GM19467 (cell line): ENCODE measurements around the gene SYMPK.
"Not testable (repeated sequence)": the region's sequence is repeated elsewhere in the genome, so short reads cannot be mapped to it uniquely, and the experiment has no call there.

Experiments
- ATAC-seq: cut with Tn5 transposase; IDR thresholded peaks from one replicate; pipeline ENCODE4 v1.9.1; 2021; ENCODE audit warnings: mild to moderate bottlenecking, moderate library complexity; ENCODE audit not compliant: unreplicated experiment

Gene SYMPK

DNA sequence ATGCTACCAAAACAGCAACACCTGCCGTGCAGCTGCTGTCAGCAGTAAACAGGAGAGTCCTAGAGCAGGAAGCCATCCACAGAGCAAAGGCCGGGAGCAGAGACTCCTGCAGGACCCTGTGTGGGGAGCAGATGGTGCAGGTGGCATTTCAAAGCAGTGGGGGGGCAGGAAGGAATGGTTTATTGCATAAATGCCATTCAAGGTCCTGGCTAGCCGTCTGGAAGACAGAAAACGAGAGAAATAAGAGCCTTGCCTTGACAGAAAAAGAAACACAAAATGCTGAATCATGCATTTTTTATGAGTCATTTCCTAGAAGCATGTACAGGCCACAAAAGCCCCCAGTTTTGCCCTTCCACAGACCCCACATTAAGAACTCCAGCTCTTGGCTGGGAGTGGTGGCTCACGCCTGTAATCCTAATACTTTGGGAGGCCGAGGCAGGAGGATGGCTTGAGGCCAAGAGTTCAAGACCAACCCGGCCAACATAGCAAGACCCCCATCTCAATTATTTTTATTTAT lies 53.2 kb downstream of the SYMPK start:
- ATAC-seq, result no peak

DNA sequence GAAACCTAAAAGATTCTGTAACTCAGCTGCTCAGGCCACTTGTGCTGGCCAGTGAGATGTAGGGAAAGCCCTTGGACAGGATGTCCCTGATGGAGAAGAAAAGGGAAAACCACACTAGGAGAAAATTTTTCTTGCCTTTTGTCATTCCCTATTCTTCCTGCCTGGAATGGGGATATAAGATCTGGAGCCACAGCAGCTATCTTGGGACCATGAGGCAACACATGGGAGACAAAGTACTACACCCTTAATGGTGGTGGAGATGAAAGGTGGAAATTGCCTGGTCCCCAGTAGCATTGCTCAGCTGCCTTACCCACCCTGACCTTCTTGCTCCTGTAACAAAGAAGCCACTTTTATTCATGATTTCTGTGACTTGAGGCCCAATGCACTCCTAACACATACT lies 57.2 kb downstream of the SYMPK start:
- ATAC-seq, result no peak

DNA sequence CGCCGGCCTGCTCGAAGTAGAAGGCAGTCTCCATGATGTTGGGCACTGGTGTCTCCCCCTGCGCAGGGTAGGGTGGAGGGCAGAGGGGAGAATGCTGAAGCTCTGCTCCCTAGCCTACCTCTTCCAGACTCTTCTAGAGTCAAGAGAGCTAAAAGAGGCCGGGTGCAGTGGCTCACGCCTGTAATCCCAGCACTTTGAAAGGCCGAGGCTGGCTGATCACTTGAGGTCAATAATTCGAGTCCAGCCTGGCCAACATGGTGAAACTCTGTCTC lies 58.1 kb downstream of the SYMPK start:
- ATAC-seq, result no peak

DNA sequence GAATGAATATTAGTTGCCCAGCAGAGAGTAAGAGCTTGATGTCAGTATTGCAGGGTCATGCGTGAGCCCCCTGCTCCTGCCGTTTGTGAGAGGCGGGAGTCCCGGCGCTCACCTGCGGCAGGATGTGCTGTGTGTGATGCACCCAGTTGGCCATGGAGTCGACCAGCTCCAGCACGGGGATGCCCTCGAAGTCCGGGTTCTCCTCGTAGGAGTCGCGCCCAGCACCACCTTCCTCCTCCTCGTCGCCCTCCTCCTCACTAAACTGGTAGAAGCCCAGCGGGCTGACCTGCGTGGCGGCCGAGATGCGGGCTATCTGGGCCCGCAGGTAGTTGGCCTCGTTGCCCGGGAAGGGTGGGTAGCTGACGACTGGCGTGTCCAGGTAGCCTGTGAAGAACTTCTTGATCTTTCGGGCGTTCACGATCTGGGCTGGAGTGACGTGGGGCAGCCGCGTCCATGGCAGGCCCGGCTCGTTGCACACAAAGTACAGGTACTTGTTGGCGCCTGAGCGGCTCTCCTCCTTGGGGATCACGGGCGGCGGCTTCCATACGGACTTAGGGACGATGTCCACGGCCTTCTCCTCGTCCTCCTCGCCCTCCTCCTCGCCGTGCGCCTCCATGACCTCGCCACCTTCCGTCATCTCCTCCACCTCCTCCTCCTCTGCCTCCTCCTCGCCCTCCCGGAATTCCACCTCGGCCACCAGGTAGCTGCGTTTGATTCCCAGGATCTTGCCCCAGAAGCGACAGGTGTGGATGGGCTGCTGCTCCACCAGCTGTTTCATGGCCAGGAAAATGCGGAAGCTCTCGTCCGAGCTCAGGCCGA lies 58.6 kb downstream of the SYMPK start:
- ATAC-seq, result no peak

DNA sequence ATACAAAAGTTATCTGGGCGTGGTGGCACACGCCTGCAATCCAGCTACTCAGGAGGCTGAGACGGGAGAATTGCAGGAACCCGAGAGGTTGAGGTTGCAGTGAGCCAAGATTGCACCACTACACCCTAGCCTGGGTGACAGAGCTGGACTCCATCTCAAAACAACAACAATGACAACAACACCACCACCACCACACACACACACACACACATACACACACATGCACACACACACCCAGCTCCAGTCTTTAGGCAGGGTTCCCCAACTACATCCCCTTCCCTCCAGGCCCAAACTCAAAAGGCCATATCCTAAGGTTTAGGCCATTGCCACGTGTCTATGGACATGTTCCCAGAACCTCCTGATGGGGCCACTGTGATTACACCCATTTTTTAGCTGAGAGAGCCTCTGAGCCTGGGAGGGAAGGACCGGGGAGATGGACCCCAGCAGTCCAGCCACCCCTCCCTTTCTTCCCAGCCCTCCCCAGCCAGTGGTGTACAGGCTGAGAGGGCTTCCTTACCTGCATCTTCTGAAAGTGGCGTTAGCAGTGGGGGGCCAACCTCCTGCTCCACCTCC lies 61.3 kb downstream of the SYMPK start:
- ATAC-seq, result no peak

DNA sequence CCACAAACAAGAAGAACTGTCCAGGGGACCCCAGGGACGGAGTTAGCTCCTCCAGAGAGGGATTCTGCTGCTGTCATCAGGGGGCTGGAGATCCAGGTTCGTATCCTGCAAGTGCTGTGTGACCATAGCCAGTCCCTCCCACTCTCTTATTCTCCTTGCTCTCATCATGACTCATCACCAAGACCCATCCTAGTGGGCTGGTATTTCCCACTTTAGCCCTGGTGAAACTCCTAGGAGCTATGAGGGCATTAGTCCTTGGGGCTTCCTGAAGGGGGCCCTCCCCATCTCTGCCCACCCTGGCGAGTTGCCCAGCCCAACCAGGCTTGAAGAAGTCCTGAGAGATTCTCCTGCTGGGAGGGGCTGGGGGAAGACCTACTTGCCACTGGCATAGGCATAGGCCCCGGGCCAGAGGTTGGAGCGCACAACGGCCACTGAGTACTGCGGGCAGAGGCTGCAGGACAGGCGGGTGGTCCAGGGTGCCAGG lies 62.8 kb downstream of the SYMPK start:
- ATAC-seq, result no peak

DNA sequence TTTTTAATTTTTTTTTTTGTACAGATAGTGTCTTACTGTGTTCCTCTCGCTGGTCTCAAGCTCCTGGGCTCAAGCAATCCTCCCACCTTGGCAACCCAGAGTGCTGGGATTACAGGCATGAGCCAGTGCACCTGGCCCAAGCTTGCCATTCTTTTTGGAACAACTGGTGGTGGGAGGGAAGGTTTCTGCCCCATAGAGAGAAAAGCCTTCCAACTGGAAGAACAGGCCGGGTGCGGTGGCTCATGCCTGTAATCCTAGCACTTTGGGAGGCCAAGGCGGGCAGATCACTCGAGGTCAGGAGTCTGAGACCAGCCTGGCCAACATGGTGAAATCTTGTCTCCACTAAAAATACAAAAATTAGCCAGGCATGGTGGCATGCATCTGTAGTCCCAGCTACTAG lies 63.4 kb downstream of the SYMPK start:
- ATAC-seq, result not testable (repeated sequence)

DNA sequence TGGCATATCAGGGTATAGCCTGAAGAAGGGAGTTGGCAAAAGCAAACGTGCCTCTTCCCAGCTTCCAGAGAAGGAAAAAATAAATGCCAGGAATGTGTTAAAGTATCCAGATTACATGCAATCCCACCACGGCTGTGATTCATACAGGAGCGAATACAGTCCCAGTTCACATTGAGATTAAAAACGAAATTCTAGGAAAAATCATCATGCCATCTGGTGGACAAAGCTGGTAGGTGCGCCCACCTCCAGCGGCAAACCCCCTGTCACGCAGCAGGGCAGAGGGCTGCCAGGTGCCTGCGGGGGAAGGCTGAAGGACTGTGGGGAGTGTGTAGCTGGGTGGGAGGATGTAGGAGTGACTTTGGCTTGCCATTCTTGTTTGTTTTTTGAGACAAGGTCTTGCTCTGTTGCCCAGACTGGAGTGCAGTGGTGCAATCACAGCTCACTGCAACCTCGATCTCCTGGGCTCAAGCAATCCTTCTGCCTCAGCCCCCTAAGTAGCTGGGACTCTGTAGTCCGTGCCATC lies 63.9 kb downstream of the SYMPK start:
- no peak for ATAC-seq

DNA sequence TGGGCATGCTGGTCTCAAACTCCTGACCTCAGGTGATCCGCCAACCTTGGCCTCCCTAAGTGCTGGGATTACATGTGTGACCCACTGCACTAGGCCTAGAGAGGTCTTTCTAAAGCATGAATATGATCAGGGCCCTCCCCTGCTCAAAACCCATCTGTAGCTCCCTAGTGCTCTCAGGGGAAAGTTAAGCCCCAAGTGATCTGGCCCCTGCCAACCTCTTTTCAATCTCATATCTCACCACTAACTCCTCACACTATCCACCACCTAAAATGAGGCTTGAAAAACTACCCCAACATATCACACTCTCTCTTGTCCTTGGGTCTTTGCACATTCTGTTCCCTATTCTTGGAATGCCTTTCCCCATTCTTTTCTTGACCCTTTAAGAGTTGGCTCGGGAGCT lies 68.3 kb downstream of the SYMPK start:
- ATAC-seq, result no peak

DNA sequence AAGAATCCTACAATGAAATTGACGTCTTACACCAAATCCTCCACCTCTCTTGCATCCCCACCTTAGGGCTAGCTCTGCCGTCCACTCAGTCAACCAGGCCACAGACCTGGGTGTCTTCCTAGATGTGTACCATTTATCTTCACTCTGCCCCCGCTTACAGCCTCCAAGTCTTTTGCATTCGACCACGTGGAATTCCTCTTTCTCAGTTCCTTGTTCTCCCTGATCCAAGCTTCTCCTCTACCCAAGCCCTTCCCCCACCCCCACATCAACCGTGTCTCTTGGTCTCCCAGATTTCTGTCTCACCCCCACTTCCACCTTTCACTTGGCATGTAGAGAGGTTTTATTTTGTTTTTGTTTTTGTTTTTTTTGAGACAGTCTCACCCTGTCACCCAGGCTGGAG lies 69.1 kb downstream of the SYMPK start:
- ATAC-seq, result no peak

DNA sequence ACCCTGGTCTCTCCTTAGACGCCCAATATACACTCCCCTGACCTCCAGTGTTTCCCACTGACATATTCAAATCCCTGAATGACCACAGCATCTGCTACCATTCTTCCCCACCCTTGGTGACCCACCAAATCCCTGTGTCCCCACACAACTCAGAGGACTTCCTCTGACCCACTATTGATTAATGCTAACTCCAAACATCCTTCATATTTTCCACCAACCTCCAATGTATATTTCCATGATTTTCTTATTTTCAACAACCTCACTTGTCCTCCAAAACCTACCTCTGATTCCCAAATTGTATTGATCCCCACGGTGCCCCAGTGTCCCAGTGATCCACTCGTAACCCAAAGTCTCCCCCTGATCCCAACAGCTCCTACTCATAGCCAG lies 69.8 kb downstream of the SYMPK start:
- no peak for ATAC-seq

DNA sequence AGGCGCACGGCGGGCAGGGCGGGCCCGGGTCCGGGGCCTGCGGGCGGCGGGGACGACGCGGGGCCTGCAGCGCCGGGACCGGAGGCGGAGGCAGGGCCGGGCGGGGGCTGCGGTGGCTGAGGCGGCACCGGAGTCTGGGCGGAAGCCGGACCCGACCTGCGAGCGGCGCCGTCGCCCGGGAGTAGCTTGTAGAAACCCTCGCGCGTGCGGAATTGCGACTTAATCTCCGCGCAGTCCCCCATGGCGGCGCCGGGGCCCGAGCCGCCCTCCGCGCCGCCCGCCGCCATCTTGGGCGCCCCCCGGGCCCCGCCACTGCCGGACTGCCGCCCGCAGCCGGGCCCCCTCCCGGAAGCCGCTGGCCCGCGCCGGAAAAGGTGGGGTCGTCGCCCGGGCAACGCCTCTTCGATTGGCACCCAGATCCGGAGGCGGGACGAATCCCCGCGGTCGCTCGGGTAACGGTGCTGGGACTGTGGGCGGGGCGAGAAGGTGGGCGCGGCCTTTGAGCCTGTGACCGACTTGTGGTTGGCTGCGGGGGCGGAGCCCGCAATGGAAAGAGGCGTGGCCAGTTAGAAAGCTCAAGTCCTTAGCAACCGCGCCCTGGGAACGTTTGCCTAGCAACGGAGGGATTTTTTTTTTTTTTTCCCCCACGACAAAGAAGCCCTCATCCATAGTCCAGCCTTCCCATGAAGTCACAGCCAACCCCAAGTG lies 70.3 kb downstream of the SYMPK start, which contains the start of gene DMWD:
TSS of gene DMWD (minus strand) at position 376 of the 708 bp plus-strand sequence. CDS start at position 287, 89 bp downstream.
- peak; percentile 86 for ATAC-seq

DNA sequence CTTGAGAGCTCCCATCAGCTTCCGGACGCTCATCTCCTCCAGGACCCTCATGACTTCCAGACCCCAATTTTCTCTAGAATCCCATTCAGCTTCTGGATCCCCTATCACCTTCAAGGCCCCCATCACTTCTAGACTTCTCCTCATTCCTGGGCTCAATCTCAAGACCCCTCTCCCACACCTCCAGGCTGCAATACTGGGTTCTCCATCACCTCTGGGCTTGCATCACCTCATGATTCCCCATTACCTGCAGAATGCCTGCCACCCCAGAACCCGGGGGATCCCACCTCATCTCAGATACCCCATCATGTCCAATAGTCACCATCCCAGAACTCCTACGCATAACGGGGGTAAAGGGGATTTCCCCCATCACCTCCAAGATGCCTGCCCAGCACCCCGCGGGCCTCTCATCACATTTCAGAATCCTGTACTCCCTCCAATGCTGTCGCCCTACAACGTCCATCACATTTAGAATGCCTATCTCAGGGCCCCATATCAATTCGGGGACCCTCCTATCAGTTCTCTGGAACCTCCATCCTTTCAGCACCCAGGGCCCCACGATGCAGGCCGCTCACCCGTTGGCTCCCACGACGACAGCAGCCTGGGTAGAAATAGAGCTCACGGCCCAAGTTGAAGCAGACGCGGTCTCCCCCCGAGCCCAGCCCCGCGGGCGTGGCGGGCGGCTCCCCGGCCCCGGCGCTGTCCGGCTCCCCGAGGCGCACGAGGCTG lies 71.0 kb downstream of the SYMPK start:
- peak; percentile 18 for ATAC-seq

DNA sequence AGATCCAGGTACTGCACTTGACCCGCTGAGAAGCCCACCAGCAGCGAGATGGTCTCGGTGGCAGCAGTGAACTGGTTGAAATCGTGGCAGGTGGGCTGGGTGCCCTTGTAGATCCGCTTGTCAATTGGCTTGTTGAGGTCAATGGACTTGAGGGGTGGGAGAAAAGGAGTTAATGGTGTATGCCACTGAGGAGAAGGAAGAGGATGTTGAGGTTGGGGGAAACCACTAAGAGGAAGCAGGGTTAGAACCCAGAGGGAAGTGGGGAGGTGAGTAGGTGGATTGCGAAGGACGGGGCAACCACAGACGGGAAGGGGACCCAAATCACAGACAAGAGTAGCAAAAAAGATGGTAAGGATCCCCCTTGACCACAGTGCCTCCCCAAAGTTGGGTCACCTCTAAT lies 72.0 kb downstream of the SYMPK start:
- ATAC-seq, result no peak

DNA sequence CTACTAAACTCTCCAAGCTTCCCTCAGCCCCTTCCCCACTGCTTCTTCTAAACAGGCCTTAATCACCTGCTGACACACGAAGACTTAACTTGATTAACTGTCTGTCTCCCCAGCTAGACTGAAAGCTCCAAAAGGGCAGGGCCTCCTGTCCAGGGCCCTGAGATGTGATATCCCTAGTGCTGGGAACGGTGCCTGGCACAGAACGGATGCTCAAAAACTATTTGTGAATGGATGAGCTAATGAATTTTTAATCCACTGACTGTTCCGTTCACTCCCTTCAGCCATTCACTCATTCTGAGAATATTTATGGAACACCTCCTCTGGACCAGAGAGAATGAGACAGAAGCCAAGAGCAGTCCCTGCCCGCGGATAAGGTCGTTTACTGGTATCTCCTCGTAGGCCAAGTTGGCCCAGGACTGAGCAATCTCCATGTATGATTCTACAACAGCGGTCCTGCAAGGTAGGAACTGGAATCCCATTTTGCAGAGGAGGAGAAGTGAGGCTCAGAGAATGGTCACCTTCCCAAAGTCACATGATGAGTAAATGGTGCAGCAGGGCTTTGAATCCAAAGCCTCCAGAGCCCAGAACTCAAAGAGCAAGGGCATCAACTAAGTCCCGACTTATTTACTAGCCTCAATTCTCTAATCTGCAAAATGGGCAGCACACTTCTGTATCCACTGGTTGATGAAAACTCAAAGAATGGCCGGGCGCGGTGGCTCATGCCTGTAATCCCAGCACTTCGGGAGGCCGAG lies 73.7 kb downstream of the SYMPK start:
- ATAC-seq, result no peak

DNA sequence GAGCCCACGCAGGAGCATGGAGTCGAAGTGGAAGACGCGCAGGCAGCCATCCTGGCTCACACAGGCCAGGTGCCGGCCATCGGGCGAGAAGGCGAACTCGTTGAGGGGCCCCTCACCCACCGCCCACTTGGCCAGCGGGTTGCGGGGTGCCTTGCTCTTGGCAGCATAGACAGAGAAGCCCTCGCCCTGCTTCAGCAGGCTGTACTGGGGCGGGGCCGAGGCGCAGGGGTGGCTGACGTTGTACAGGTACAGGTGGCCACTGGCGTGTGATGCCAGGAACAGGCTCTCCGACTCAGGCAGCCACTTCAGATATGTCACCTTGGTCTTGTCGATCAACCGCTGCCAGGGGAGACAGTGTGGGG lies 76.4 kb downstream of the SYMPK start:
- no peak for ATAC-seq

DNA sequence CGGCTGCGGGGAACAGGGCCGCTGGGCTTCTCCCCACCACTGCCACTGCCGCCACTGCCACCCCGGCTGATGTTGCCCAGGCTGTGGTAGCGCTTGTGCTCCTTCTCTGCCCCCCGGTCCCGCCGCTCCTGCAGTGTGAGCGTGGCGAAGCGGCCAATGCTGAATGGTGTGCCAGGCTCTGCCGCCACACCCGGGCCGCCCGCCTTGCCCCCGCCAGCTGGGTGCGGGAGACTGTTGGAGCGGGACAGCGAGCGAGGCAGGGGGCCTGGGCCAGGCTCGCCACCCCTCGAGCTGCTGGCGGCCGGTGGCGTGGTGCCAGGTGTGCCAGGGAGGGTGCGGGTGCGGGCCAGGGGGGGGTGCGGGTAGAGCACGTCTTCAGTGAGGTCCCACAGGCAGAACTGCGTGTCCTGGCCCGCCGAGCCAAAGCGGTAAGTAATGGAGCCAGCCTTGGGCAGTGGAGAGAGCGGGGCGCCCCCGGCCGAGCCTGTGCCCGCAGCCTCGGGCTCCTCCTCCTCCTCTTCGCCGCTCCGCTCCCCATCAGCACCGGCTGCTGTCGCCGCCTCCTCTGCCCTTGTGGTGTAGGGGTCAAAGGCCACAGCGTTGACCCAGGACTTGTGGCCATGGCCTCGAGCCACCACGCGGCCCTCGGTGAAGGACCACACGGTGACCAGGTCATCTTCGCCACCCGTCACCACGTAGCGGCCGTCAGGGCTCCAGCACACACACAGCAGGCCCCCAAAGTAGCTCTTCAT lies 77.0 kb downstream of the SYMPK start:
- ATAC-seq, result no peak

DNA sequence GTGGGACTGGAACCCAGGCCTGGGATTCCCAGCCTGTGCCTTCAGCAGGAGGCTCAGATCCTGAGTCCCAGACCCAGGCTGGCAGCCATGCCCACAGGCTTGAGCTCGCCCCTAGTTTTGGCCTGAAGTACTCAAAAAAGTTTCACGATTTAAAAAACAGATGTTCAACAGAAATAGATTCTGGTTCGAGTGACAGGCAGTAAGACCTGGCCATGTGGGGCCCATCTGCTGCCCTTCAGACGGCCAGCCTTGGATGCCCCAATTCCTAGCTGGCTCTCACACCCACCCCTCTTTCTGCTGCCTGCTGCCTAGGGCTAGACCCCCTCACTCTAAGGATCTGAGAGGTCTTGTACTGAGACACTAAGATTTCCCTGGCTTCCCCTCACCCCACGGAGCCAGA lies 77.8 kb downstream of the SYMPK start:
- no peak for ATAC-seq

DNA sequence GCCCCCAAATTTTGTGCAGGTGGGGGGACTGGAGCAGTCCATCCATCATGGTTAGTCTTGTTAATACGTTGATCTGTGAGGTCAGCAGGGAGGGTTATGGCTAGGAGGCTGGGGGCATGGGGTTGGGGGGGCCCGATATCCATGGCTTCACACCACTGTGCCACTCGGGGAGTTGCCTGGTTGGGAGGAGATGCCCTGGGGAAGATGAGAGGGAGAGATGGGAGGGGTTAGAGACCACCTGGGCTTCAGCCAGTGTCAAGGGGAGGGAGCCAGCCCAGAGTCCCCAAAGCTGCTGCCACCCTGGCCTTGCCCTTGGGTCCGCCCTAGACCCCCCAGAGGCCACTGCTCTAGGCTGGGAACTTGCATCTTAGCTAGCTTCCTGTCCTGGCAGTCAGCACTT lies 78.9 kb downstream of the SYMPK start:
- no peak for ATAC-seq
